GM19239 (cell line): Measurements from ENCODE around the gene EXOC6.
"Not testable (repeated sequence)": the region's sequence is repeated elsewhere in the genome, so short reads cannot be mapped to it uniquely, and the experiment has no call there.

Experiments used
- DNase-seq: peaks from one replicate; pipeline ENCODE4 v3.0.0; 2011; ENCODE audit warnings: low spot score; ENCODE audit not compliant: insufficient read length
- FAIRE-seq: peaks from 2 replicates; lab custom pipeline; 2011; peaks lifted over from hg19 to GRCh38; lab: Jason Lieb, UNC

The EXOC6 gene

DNA sequence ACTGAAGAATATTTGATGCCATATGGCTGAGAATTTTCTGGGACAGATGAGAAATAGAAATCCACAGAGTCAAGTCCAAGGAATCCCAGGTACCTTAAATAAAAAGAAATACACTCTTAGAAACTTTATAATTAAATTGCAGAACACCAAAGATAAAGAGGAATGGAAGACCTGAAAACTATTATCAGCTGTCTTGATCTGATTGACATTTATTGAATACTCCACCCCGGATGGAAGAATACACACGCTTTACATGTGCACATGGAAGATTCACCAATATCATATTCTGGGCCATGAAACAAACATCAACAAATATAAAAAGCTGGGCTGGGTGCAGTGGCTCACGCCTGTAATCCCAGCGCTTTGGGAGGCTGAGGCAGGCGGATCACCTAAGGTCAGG, 81.6 kb downstream of the EXOC6 start:
- DNase-seq = no peak
- FAIRE-seq = no peak

DNA sequence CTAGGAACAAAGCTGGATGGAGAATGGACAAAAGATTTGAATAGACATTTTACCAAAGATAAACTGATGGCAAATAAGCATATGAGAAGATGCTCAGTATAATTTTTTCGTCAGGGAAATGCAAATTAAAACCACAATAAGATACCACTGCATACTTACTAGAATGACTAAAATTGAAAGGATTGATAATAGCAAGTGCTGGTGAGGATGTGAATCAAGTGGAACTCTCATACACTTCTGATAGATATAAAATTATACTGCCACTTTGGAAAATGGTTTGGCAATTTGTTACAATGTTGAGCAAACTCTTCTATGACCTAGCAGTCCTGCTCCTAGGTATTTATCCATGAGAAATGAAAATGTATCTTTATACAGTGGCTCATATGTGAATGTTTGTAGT, 83.3 kb downstream of the EXOC6 start:
- DNase-seq = no peak
- no peak for FAIRE-seq

DNA sequence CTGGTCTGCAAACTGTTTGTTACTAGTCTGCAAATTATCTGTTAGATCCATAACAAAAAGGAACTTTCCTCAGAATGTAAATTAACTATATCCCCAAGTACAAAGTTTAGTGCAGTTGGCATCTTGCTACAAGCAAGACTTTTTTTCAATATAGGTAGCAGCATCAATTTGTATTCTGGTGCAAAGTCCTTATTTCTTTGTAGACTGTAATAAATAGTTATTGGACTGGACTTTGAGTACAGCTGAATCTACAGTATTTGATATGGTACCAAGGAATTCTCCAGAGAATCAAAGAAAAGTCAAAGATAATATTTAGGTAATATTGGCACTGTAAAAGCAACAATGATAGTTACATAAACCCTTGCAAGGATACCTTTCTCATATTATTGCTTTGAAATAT, 89.6 kb downstream of the EXOC6 start:
- no peak for FAIRE-seq
- no peak for DNase-seq

DNA sequence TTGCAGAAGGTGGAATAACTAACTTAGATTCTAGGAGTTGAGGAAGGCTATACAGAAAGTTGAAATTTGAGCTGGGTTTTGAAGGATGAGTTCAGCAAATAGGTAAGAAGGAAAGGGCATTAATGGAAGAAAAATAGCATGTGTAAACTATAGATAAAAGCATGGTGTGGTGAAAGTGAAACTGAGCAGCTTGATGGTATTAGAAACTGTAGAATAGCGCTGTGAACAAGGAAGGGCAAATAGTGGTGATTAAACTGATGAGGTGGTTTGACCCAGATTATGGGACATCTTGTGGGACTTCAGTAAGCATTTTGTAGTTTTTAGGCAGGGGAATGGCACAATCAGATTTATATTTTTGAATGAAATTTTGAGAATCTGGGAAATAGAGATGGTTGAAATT, 90.5 kb downstream of the EXOC6 start:
- no peak for DNase-seq
- FAIRE-seq = no peak

DNA sequence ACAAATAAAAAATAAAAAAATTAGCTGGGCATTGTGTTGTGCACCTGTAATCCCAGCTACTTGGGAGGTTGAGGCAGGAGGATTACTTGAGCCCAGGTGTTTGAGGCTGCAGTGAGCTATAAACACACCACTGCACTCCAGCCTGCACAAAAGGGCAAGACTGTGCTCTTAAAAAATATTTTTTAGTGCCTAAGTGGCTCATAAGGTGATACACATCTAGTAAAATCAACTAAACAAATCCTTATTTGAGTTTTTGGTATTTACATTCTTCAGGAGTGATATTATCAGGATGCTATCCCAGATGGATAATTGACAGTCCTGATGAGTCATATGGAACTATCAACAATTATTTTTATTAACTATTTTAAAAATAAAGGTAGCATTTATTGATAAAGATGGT, 93.9 kb downstream of the EXOC6 start:
- FAIRE-seq = no peak

DNA sequence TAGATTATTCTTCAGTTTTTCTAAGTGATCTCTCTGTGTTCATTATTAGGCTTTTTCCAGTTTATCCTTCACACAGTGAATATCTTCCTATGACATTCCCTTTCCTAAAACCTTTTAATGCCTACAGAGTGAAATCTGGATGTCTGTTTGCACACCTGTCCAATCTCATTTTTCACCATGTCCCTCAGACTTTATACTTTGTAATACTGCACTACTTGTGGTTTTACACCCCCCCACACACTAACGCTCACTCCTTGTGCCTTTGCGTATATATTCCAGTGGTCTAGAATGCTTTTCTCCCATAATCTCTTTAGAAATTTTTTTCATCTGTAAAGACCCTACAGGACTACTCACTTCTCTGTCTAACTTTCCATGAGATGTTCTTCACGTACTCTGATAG, 98.2 kb downstream of the EXOC6 start:
- FAIRE-seq = no peak
- no peak for DNase-seq

More for the DNA sequence above, 93.9 kb downstream of the EXOC6 start:
- DNase-seq = no peak

DNA sequence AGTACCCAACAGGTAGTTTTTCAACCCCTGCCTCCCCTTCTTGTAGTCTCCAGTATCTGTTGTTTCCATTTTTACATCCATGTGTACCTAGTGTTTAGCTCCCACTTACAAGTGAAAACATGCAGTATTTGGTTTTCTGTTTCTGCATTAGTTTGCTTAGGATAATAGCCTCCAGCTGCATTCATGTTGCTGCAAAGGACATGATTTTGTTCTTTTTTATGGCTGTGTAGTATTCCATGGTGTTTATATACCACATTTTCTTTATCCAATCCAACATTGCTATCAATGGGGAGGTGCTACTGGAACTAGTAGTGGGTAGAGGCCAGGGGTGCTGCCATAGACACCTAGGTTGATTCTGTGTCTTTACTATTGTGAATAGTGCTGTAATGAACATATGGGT, 104.3 kb downstream of the EXOC6 start:
- not testable (repeated sequence) for FAIRE-seq, DNase-seq

DNA sequence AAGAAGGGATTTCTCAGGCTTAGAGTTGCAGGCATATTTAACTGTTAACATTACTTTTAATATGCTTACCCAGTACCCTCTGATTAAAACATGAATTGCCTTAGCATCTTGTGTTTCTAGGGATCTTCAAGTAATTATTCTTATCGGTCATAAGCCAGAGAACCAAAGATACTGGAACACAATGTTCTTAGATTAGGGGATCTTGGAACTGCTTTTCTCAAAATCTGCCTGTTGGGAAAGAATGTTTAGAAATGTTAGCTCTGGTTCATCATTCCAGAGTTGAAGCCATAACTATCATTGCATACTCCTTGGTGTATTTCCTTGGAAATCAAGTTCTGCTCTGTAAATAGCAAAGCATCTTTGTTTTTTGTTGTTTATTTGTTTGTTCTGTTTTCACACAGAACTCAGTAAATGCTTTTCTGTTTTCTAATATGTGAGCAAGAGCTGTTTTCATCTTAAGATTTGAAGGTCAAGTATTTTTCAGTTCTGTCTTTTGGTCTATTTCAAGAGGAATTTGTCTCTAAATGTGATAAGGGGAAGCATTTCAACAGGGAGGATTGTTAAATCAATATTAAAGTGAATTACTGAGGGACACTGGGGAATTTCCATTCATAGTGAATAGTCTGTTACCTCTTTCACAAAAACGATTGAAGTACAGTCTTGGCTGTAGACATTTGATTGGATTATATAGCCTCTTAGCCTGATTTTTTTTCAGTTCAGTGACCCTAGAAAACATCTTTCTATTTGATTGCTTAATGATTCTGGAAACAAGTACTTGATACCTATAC, 109.1 kb downstream of the EXOC6 start:
- FAIRE-seq (no peak), DNase-seq (no peak)

DNA sequence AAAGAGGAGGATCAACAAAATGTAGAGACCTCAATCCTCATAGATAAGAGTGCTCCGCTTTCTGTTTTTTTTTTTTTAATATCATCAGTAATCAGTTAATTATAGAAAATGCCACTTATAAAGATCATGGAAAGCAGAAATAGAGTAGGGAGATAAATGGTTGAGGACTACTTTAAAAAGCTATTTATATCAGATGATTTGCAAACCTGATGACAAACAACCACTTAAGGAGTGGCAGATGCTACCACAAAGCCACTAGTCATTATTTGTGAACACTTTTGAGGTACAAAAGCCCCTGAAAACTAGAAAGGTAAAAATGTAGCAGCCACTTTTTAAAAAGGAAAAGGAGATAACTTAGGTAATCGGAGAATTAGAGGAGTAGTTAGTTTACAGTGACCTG, 113.3 kb downstream of the EXOC6 start:
- no peak for DNase-seq
- no peak for FAIRE-seq

DNA sequence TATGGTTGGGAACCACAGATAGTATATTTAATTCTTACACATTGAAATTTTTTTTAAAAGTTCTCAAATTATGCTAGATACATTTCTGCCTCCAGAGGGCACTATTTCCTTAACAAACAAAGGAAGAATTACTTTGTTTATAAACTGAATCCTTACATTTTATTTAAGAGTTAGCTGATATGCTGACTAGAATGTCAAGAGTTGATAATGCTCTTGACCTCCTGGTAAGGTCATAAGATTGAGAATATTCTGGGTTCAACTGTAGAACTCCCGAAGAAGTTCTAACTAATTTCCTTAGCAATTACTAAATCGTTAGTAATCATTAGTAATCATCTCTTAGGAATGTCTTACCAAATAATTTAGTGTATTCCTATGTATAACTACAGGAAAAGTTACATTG, 117.0 kb downstream of the EXOC6 start:
- FAIRE-seq = peak; percentile 72
- no peak for DNase-seq

DNA sequence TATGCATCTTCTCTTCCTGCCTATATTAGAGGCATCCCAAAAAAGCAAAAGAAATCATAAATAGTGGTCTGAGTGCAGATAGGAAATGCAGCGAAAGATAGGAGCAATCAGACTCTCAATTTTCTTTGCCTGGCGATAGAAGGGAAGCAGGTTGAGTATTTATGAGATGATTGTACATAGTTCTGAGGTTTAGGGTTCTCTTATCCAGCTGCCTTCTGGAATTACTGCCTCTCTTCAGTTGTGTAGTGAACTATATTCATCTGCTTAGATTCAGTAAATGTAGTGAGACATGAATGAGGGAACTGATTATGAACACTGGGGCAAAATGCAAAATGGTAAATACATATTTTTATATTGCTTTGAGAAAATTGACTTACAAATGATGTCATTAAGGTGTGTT, 119.3 kb downstream of the EXOC6 start:
- FAIRE-seq = no peak
- DNase-seq = no peak

DNA sequence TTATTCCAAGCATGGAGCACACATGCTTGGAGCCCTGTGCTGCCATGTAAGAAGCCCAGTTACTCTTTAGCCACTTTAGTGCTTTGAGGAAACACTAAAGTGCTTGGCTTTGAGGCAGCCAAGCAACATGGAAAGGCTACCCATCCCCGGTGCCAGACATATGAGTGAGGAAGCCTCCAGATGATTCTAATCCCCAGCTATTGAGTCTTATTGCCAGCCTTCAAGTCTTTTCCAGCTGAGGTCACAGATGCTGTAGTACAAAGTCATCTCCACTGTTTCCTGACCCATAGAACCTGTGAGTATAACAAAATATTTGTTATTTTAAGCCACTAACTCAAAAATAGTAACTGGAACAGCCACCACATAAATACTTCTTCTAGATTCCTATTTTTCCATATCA, 120.8 kb downstream of the EXOC6 start:
- FAIRE-seq = no peak
- no peak for DNase-seq

DNA sequence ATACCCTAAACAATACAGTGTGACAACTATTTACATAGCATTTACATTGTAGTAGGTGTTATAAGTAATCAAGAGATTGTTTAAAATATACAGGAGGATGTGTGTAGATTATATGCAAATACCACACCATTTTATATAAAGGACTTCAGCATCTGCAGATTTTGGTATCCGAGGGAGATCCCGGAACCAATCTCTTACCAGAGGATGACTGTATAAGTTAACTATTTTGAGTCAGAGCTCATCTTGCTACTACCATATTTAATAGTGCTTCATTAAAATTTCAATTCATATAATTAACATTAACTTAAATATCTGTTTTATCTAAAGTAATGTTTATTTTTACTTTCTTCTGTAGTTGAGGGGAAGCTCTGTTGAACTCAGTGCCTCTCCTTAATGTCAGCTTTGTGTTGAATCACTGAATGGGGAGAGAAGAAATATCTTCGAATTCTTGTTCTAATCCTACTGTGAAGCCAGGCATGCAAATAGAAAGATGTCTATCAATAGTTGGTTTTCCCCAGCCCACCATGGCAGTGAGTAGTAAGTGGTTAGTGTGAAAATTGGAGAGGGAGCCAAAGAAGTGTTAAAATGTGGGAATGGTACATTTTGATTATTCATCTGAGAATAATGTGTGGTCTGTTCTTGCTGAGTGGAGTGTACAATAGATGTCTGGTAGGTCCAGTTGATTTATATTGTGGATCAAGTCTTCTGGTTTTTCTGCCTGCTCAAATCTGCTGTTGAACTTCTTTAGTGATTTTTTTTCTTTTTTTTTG, 122.2 kb downstream of the EXOC6 start:
- DNase-seq = no peak

DNA sequence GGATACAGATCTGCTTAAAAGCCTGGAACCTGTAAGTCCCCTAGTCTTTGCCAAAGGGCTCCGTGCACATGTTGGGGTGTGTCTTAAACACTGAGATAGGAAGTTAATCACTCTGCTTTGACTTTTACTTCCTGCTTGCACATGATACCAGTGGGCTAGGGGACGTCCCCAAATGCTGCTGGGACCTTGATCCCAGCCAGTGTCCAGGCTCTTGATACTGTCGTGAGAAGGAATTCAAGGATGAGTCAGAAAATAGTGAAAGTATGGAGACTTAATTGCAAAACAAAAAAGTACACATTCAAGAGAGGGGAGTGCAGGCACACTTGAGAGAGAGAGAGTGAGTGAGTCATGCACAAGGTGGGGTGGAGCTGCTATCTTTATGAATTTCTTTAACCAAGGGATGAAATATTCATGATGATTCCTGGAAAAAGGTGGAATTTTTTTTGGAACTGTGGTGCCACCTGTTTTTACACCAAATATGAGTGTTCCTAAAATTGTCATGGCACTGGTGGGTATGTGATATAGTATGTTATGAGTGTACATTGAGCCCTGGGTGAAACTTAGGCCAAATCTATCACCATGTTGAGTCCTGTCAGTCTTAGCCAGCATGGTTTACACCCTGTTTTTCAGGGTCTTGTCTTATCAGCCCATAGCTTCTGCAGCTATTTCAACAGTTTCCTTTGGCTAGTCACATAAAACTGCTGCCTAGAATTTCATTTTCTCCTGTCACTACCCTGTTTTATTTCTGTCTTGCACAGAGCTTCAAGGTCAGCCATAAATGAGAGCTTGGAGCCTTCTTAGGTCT, 123.9 kb downstream of the EXOC6 start:
- FAIRE-seq (no peak), DNase-seq (no peak)

More for the DNA sequence above, 122.2 kb downstream of the EXOC6 start:
- FAIRE-seq = no peak

DNA sequence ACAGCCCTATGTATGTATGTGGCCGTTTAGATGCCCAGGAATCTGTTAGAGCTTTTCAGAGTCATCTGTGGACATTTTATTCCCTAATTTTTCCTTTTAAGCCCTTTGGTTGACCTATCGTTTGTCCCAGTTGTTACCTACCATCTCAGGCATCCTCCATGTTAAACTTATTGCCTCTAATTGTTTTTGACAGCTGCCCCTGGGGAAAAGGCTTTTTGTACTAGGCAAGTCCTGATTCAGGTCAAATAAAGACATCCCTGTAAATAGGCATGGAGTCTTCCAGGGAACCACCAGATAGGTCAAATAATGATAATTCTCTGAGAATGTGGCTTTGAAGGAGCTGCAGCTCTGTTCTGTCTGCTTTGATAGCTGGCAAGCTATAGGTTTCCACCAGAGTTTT, 124.6 kb downstream of the EXOC6 start:
- no peak for DNase-seq
- no peak for FAIRE-seq

DNA sequence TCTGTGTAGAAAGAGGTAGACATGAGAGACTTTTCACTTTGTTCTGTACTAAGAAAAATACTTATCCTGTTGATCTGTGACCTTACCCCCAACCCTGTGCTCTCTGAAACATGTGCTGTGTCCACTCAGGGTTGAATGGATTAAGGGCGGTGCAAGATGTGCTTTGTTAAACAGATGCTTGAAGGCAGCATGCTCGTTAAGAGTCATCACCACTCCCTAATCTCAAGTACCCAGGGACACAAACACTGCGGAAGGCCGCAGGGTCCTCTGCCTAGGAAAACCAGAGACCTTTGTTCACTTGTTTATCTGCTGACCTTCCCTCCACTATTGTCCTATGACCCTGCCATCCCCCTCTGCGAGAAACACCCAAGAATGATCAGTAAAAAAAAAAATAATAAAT, 128.0 kb downstream of the EXOC6 start:
- DNase-seq, FAIRE-seq: not testable (repeated sequence)

DNA sequence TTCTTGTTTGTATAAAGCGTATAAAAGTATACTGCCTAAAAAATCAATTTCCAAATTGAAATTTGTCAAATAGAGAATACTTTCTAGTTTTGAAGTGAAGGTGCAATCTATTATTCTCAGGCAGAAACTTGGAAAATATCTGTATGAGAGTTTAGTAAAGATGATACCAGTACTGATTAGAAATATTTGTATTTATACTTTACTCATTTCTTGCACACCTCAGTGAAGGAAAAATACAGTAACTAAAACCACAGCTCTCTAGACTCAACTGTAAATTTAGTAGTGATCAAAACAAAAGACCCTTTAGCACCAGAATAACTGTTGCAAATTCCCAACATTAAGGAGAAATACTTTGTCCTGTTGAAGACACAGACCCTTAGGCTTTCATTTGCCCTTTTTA, 140.9 kb downstream of the EXOC6 start:
- FAIRE-seq (no peak), DNase-seq (no peak)

DNA sequence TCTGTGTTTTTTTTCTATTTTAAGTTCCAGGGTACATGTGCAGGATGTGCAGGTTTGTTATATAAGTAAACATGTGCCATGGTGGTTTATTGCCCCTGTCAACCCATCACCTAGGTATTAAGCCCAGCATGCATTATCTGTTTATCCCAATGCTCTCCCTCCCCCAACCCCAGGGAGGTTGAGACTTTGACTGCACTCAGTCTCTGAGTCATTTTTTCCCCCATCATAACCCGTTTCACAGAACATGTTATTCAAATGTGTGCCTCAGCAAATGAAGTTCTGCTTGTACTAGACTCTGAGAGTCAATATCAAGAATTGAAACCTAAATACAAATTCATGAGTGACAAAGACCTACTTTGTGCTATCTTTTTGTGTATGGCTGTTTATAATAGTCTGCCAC, 142.3 kb downstream of the EXOC6 start:
- FAIRE-seq (no peak), DNase-seq (no peak)

DNA sequence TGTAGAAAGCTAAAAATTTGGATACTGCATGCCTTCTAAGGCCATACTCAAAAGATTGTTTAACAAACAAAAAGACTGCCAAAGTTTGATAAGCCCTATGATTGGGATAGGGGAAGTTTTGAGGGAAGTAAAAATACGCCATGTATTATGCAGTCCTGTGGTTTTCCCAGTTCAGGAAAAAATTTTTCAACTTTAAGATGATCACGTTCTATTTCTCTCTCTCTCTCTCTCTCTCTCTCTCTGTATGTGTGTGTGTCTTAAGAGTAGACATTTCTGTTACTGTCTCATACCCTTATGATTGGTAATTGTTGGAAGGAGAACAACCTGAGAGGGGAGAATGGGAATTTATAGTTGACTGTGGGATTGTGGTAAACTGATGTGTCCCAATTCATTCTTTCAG, 143.2 kb downstream of the EXOC6 start:
- FAIRE-seq (no peak), DNase-seq (no peak)

DNA sequence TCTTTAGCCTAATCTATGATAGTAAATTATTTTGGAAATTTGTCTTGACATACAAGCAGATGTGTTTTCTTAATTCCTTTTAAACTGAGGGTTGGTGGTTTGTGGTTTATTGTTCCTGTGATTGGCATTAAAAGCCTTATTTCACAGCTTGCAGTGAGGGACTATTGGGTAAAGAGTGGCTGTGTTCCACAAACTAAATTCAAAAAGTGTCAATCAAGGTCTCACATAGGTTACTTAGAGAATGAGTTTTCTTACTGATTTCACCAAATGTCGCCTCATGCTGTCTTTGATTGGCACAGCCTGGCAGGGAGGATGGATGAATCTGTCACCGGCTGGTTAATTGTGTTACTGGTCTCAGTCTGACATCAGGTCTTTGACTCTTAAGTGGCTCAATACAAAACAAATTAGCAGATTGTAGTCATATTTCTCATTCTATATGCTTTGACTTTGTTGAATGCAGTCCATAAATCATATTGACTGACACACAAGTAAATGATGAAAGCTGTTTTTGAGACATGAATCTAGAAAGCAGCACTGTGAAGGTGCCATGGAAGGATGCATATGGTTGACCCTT, 145.5 kb downstream of the EXOC6 start:
- FAIRE-seq = no peak
- no peak for DNase-seq

DNA sequence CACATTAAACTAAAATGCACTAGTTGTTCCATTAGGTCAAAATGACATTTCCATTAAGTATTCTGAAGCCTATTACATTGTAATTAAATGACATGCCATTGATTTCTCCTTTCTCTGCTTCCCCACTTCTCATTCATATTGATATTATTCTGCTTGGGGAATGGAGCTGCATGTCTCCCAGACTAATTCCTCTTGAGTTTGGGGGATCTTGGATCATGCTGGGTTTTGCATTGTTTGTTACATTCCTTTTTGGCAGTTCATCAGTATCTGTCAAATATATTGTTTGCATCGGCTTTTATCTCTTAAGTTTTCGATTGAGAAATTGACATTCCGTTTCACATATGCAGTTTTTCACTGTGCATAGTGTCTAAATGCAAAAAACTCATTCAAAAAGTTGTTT, 147.2 kb downstream of the EXOC6 start:
- DNase-seq (no peak), FAIRE-seq (peak; percentile 33)
